GM13977 (cell line): ENCODE data around the gene PIK3C3.

Experiments used
- DNase-seq: peaks from one replicate; pipeline ENCODE4 v3.0.0; 2012; ENCODE audit warnings: low spot score
- CTCF ChIP-seq: IDR thresholded peaks from 2 replicates; pipeline ENCODE4 v1.5.1; 2012; ENCODE audit warnings: mild to moderate bottlenecking, control low read depth; ENCODE audit not compliant: insufficient read depth; ENCODE audit errors: extremely low read depth, missing control alignments
- in situ Hi-C: fragments of 300-500 bp; cut with MboI; formaldehyde crosslinking; loops from one replicate; pipeline ENCODE4 v1.12.0; 2022; ENCODE audit warnings: low sequenced_read_pairs, low pct_unique_long_range_greater_than_20kb, mixed read lengths, inconsistent platforms; ENCODE audit not compliant: unreplicated experiment

Gene PIK3C3

GRCh38 chr18:42025491-42025890, 70.5 kb downstream of the PIK3C3 start:
- no peak for DNase-seq
- in situ Hi-C loops, result no loop called here
- no peak for TF ChIP-seq CTCF

- TF ChIP-seq CTCF, result no peak
- in situ Hi-C loops, result no loop called here
- DNase-seq, result peak; percentile 52
These were observed 71.1 kb downstream of the PIK3C3 start for GRCh38 chr18:42025974-42026625.

- in situ Hi-C loops, result no loop called here
- peak; percentile 62 for TF ChIP-seq CTCF
- peak; percentile 21 for DNase-seq
These were observed 73.3 kb downstream of the PIK3C3 start for GRCh38 chr18:42028247-42028832.

GRCh38 chr18:42029092-42029491, 74.1 kb downstream of the PIK3C3 start:
- TF ChIP-seq CTCF, result no peak
- no peak for DNase-seq
- in situ Hi-C loops, result no loop called here

- TF ChIP-seq CTCF, result peak; percentile 40
- in situ Hi-C loops, result no loop called here
- DNase-seq, result no peak
These were observed 75.7 kb downstream of the PIK3C3 start for GRCh38 chr18:42030586-42031182.

- no peak for DNase-seq
- TF ChIP-seq CTCF, result no peak
- in situ Hi-C loops, result no loop called here
These were observed 77.4 kb downstream of the PIK3C3 start for GRCh38 chr18:42032447-42032846.
